Epithelial cell of prostate (primary cell): Measurements from ENCODE around the gene BMP8B.
"Not testable (repeated sequence)": the region's sequence is repeated elsewhere in the genome, so short reads cannot be mapped to it uniquely, and the experiment has no call there.

Experiments used
- DNase-seq: peaks from one replicate; pipeline ENCODE4 v3.0.0-alpha.2; 2011; ENCODE audit warnings: low read depth, low spot score
- H3K27ac ChIP-seq: fragments of 450-650 bp; 2 replicates; pipeline ENCODE4 v1.5.1; 2017; ENCODE audit warnings: mild to moderate bottlenecking

The BMP8B gene

GRCh38 chr1:39817091-39817932 lies 28.6 kb upstream of the BMP8B start:
- peak overlapping the region; percentile 73 for H3K27ac ChIP-seq
- DNase-seq: peak; percentile 96

GRCh38 chr1:39816415-39817090 lies 27.9 kb upstream of the BMP8B start:
- peak overlapping the region; percentile 73 for H3K27ac ChIP-seq
- DNase-seq: no peak

- H3K27ac ChIP-seq: no peak overlapping the region
- no peak for DNase-seq
These were observed 24.2 kb upstream of the BMP8B start for GRCh38 chr1:39812913-39813312.

GRCh38 chr1:39808784-39809517 lies 20.3 kb upstream of the BMP8B start:
- H3K27ac ChIP-seq: no peak overlapping the region

GRCh38 chr1:39805385-39805784 lies 16.7 kb upstream of the BMP8B start:
- no peak for DNase-seq
- H3K27ac ChIP-seq: no peak overlapping the region

More at GRCh38 chr1:39808784-39809517, 20.3 kb upstream of the BMP8B start:
- no peak for DNase-seq

GRCh38 chr1:39802496-39803260 lies 14.0 kb upstream of the BMP8B start:
- no peak overlapping the region for H3K27ac ChIP-seq
- DNase-seq: no peak

- peak overlapping the region; percentile 84 for H3K27ac ChIP-seq
- no peak for DNase-seq
These were observed 11.8 kb upstream of the BMP8B start for GRCh38 chr1:39800471-39800835.

GRCh38 chr1:39799770-39800470 lies 11.3 kb upstream of the BMP8B start:
- H3K27ac ChIP-seq: peak overlapping the region; percentile 84
- peak; percentile 88 for DNase-seq

GRCh38 chr1:39798859-39799769 lies 10.4 kb upstream of the BMP8B start:
- peak; percentile 63 for DNase-seq
- peak overlapping the region; percentile 84 for H3K27ac ChIP-seq

- H3K27ac ChIP-seq: no peak overlapping the region
- no peak for DNase-seq
These were observed 7.0 kb upstream of the BMP8B start for GRCh38 chr1:39795651-39796050.

- no peak for DNase-seq
- no peak overlapping the region for H3K27ac ChIP-seq
These were observed 3.2 kb upstream of the BMP8B start for GRCh38 chr1:39791838-39792237.

GRCh38 chr1:39789571-39790110 lies 976 bp upstream of the BMP8B start:
- H3K27ac ChIP-seq: no peak overlapping the region
- DNase-seq: no peak

GRCh38 chr1:39788426-39788757 lies 273 bp downstream of the BMP8B start:
- no peak for DNase-seq
- H3K27ac ChIP-seq: no peak overlapping the region

- DNase-seq, H3K27ac ChIP-seq: not testable (repeated sequence)
These were observed 701 bp downstream of the BMP8B start for GRCh38 chr1:39787964-39788363.

GRCh38 chr1:39787468-39787867 lies 1.2 kb downstream of the BMP8B start:
- H3K27ac ChIP-seq: no peak overlapping the region
- no peak for DNase-seq

GRCh38 chr1:39787108-39787375 lies 1.6 kb downstream of the BMP8B start:
- DNase-seq, H3K27ac ChIP-seq: not testable (repeated sequence)

GRCh38 chr1:39786303-39787107 lies 2.2 kb downstream of the BMP8B start:
- not testable (repeated sequence) for DNase-seq, H3K27ac ChIP-seq

GRCh38 chr1:39782685-39783084 lies 6.0 kb downstream of the BMP8B start:
- not testable (repeated sequence) for H3K27ac ChIP-seq, DNase-seq
